Spinal cord (tissue), 10 donors: ENCODE measurements around the gene SLC2A4. TPM values are rescaled to one million over a fixed set of nuclear protein-coding genes. Genes with fewer than 3 reads are reported as not detected.
A peak's percentile ranks its signal among the peaks of the same experiment; 100 is the strongest.

Experiments used
- DNase-seq, 6 donors: peaks; one replicate each; pipeline versions ENCODE4 v3.0.0 to v3.0.0-alpha.2; 2013 to 2015; ENCODE audit warnings: low spot score in 6 of 6, low read depth in 4 of 6
- H3K27ac ChIP-seq: one replicate; pipeline ENCODE4 v1.5.1; 2013; ENCODE audit warnings: low read depth, low read length, control low read depth
- H3K27me3 ChIP-seq: one replicate; pipeline ENCODE4 v1.6.1; 2013; ENCODE audit warnings: low read length; ENCODE audit not compliant: control insufficient read depth, insufficient read depth
- H3K36me3 ChIP-seq: one replicate; pipeline ENCODE4 v1.6.1; 2013; ENCODE audit warnings: low read length; ENCODE audit not compliant: control insufficient read depth, insufficient read depth
- H3K4me1 ChIP-seq: one replicate; pipeline ENCODE4 v1.6.1; 2013; ENCODE audit warnings: low read length; ENCODE audit not compliant: control insufficient read depth, insufficient read depth
- H3K4me3 ChIP-seq: one replicate; pipeline ENCODE4 v1.5.1; 2013; ENCODE audit warnings: low read depth, low read length, control low read depth
- H3K9me3 ChIP-seq: one replicate; pipeline ENCODE4 v1.6.1; 2013; ENCODE audit warnings: low read length; ENCODE audit not compliant: control insufficient read depth, insufficient read depth
- WGBS: methylation state at CpG from one replicate; pipeline ENCODE4 v1.1.5; 2013; ENCODE audit warnings: missing lambda C conversion rate; ENCODE audit not compliant: insufficient coverage; 5-methylcytosine and 5-hydroxymethylcytosine counted together
- polyA plus RNA-seq, 2 donors: library from polyadenylated mRNA; unstranded; fragments of 120-200 nt; gene quantifications; one replicate each; pipeline ENCODE4 v1.2.1, GENCODE V29; 2013; ENCODE audit not compliant: insufficient read length in 2 of 2
- total RNA-seq, 2 donors: library from RNA; depleted of rRNA in 1 of 2; stranded (reverse); fragments of 120-200 nt in 1 of 2; fragments of >200 nt in 1 of 2; gene quantifications; one replicate each; pipeline versions ENCODE4 v1.2.3 to v1.2.4, GENCODE V29; 2013 to 2014
- donor health status: healthy.

Gene SLC2A4
- total and polyA plus RNA-seq, 4 donors = 0.48 to 1.9 (median 0.69) TPM

DNA sequence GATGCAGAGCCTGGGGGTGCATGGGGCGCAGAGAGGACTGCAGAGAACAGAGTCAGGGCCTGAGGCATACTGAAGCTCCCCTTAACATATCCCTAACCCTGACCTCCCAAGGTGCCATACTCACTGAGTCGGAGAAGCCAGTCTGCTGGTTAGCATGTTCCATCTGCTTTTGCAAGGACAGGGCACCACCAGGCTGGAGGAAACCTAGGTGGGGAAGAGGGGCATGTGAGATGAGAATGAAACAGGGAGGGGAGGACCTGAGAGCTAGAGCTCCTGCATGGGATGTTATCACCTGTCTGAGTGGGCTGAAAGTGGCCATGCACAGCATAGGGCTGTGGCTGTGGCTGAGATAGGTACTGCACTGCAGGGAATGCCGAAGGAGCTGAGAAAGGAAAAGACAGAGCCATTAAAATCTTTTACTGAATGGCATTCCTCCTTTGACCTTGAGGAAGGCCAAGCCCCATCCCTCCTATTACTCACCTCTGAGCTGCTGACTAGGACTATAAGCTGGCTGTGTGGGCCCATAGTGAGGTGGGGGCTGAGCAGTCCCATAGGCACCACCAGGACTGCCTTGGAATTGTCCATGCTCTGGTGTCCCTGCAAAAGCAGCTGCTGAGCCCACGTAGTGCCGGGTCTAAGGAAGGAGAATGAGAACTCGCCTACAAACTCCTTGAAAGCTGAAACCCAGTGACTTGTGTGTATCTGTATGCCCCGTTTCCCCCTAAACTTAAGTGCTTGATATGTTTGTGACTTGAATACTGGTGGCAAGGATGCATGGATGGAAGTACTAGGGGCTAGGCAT lies 31.8 kb downstream of the SLC2A4 start:
- Histone ChIP-seq H3K9me3 (no peaks in the 10 kb centered on the region), H3K4me3 (no peak overlapping the region), H3K27ac (no peak overlapping the region), H3K4me1 (peaks cover 49% of the 10 kb centered on the region), H3K36me3 (peaks cover 80% of the 10 kb centered on the region), H3K27me3 (no peaks in the 10 kb centered on the region)
- WGBS = 87% methylated on average over 6 of the region's 7 CpGs
- DNase-seq = no peak

DNA sequence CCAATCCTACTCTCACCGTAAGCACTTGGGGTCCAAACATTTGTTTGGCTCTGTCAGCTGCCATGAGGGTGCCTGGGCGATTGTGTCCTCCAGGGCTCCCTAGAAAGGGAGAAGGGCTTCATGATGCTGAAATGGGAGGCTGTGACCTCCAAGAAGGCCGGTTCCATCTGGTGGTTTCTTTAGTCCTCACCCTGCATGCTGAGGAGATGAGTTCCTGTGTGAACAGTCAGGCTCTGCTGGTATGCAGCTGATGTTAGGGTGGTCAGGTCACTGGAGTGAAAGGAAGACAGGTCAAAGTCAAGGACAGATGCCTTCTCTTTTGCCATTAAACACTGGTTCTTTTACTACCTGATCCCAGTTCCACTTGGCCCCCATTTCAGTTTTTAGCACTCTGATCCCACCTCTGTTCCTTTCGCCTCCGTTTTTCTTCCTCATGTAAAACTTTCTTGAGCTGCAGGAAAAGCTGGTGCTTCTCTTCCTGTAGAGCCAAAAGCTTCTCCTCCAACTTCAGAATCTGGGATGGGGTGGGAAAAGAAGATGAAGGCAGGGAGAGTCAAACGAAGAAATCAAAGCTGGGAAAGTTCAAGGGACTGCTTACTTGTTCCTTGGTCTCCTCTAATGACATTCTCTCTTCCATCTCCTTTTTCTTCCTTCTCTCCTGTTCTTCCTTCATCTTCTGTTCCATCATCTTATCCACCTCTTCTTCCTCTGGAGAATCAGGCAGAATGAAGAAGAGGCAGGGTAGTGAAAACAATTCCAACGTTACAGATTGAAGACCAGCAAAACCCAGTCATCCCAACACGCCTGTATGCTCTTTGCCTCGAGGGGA lies 32.6 kb downstream of the SLC2A4 start:
- Histone ChIP-seq H3K4me1 (peaks cover 41% of the 10 kb centered on the region), H3K27me3 (no peaks in the 10 kb centered on the region), H3K27ac (peak overlapping the region; percentile 92), H3K4me3 (peak overlapping the region; percentile 88), H3K9me3 (no peaks in the 10 kb centered on the region), H3K36me3 (peaks cover 86% of the 10 kb centered on the region)
- WGBS = 57% methylated on average over 8 of the region's 9 CpGs
- DNase-seq = no peak

DNA sequence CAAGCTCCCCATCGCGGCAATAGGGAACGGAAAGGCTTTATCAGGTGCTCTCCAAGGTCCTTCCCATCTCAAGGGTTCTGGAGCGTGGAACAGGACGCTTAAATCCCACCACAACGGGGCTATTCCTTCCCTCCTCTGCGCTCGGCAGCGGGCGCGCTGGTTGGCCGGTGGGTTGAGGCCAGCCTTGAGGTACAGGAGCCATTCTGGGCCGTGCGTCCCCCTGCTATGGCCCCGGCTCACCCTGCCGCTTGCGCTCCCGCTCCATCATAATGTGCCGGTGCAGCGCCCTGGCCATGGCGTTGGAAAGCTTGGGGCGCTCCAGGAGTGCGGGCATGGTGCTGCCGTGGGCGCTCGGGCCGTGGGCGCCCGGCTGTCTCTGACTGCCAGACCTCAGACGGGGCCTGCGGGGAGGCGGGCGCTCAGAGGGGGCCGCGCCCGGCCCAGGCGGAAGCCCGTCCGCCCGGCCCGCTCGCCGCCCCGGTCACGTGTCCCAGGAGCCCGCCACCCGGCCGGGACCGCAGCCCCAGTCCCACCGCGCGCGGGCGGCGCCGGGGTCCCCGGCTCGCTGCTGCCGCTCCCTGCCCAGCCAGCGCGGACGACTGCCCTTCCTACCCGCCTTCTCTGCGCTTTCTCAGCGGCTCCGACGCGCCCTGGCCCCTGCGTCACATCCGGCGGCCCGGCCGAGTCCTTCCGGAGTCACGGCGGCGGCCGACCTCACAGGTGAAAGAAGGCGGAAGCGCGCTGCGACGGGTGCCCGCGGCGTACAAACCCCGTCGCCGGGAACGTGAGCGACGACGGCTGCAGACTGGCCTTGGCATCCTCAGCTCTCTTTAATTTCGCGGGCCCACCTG lies 33.4 kb downstream of the SLC2A4 start, which contains the start of gene GPS2:
TSS of gene GPS2 (minus strand) at position 642 of the 851 bp plus-strand sequence. CDS start at position 334, 308 bp downstream.
- H3K4me3 ChIP-seq = peak within 1 kb of the TSS; percentile 88
- H3K9me3 ChIP-seq = no peaks in the 10 kb centered on the region
- DNase-seq = peak; percentile 68 to 96 (median 82)
- H3K27me3 ChIP-seq = no peaks in the 10 kb centered on the region
- peaks cover 34% of the 10 kb centered on the region for H3K4me1 ChIP-seq
- peaks cover 85% of the 10 kb centered on the region for H3K36me3 ChIP-seq
- peak within 1 kb of the TSS; percentile 92 for H3K27ac ChIP-seq
- under 1% methylated on average over 93 of the region's 95 CpGs for WGBS

DNA sequence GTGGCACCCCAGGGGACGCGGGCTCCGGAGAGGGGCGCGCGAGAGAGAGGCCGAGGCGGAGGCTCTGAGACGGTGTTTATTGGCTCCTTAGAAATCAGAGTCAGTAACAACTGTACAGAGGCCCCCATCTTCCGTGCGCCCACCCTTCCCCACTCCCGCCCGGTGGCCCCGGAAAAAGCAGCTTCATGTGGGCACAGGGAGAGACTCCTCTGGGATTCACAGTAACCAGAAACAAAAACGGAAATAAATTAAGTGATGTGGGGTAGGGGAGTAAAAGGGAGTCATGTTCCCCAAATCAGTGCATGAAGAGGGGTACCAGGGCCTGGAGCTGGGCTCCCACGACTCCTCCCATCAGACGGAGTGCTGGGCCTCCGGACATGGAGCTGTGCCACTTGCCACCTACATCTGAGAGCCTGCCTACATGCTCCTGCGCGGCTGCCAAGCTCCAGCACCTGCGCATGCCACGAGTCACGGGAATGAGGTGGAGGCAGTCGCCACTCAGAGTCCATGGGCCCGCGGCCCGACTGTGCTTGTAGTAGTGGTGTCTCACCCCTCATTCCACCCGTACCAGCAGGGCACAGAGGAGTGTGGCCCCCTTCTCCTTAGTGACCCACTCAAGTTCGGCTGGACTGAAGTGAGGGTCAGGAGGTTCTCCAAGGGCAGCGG lies 34.2 kb downstream of the SLC2A4 start:
- H3K9me3 ChIP-seq = no peaks in the 10 kb centered on the region
- peak overlapping the region; percentile 92 for H3K27ac ChIP-seq
- H3K27me3 ChIP-seq = no peaks in the 10 kb centered on the region
- 45% methylated on average over 27 of the region's 30 CpGs for WGBS
- peaks cover 34% of the 10 kb centered on the region for H3K4me1 ChIP-seq
- peak overlapping the region; percentile 88 for H3K4me3 ChIP-seq
- H3K36me3 ChIP-seq = peaks cover 85% of the 10 kb centered on the region
- no peak for DNase-seq

DNA sequence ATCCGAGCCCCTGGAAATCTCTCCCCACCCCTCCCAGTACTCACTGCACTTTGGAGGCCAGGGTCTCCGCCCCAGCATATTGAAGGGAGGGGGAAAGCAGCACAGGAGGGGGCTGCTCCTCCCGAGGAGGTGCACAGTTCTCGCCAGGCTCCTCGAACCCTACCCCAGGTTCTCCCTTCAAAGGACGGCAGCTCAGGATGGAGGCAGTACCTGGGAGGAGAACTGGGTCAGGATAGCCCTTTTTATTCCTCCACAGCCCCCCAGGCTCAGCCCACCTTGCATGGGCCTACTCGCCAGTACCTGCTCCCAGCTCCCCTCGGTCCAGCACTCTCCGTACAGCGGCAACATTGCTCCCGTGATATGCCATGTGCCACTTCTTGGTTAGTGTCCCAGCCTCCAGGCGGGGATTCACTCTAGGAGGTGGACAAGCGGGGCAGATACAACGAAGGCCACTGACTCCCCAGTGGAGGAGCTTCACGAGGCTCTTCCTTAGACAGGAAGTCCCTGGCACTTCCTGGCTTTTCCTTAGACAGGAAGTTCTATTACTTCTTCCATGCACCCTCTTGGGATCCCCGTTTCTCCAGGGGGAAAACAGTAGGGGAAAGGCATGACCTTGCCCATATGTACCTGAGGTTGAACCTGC lies 35.8 kb downstream of the SLC2A4 start:
- DNase-seq = no peak
- H3K36me3 ChIP-seq = peaks cover 86% of the 10 kb centered on the region
- H3K27me3 ChIP-seq = no peaks in the 10 kb centered on the region
- peaks cover 33% of the 10 kb centered on the region for H3K4me1 ChIP-seq
- H3K27ac ChIP-seq = no peak overlapping the region
- H3K4me3 ChIP-seq = no peak overlapping the region
- H3K9me3 ChIP-seq = no peaks in the 10 kb centered on the region
- WGBS = 90% methylated on average over 10 of the region's 16 CpGs

DNA sequence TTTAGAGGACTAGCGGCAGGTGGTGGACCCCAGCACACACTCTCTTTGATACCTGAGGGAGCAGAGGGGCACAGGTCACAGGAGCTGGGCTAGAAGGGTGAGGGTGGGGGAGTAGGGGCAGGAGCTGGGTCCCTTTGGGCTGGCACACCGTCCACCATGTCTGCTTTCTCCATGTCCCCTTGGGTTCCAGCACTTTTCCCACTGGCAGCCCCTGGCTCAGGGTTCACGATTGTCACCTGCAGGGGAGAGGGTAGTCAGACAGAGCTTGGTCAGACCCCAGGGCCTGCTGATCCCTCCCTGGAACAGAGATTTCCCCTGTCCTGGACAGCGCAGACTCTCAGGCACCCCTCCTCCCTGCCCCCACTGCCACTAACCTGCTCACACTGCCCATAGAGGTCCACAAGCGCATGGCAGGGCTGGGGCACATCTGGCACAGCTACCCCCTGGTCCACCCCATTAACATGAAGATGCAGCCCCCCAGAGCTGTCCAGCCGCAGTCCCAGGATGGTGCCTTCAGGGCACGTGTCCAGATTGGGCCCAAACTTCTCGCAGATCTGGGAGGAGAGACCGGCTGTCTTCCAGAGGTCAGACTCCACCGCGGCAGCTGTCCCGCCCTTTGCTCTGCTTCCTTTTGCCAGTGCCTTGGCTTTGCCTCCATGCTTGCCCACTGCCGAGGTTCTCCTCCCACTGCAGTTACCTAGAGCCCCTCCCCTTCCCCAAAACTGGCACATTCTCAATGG lies 36.8 kb downstream of the SLC2A4 start:
- DNase-seq = no peak
- WGBS = 93% methylated on average over 13 of the region's 13 CpGs
- H3K4me1 ChIP-seq = peaks cover 25% of the 10 kb centered on the region
- H3K36me3 ChIP-seq = peaks cover 86% of the 10 kb centered on the region
- H3K9me3 ChIP-seq = no peaks in the 10 kb centered on the region
- no peak overlapping the region for H3K4me3 ChIP-seq
- H3K27me3 ChIP-seq = no peaks in the 10 kb centered on the region
- no peak overlapping the region for H3K27ac ChIP-seq

DNA sequence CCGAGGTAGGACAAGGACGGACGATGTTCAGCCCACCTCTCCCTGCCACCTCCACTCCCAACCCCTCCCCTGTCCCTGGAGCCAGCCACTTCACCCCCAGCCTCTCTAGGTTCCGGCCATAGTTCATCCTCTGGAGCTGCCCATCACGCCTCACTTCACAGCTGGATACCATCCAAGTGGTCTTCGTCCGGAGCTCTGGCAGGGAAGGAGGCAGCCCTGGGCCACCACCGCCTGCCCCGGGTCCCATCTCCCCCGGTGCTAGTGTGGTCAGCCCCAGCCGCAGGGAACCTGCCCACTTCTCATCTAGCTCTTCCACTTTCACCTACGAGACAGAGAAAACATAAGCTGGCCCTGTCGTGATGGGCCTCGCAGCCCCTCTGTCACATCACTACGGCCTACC lies 39.9 kb downstream of the SLC2A4 start:
- DNase-seq = no peak
- WGBS = 93% methylated on average over 15 of the region's 15 CpGs

DNA sequence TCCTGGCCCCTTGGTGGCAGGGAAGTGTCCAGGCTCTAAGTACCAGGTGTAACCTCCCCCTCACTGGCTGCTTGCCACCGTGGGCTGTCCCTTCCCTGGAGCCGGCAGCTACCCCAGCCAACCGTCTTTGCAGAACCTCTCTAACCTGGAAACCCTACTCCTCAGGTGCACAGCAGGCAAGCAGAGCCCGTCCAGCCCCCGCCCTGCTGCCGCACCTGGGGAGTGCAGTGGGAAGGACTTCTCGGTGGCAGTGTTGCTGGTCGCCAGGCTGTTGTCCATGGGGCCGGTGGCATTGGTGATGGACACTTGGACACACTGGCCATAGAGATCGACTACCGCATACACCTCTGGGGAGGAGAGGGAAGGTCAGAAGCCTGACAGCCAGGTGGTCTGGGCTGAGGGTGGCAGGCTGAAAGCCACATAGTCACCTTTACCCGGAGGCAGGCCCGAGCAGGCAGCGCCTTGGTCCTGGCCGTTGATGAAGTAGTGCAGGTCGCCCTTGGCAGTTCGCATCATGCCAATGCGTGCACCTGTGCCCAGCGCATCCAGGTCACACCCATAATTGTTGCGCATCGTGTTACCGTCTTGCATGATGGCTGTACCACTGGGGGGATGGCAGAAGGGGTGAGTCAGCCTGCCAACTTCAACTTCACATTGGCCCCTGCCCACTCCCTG lies 41.1 kb downstream of the SLC2A4 start:
- Histone ChIP-seq H3K4me1 (peaks cover 4% of the 10 kb centered on the region), H3K9me3 (no peaks in the 10 kb centered on the region), H3K27me3 (no peaks in the 10 kb centered on the region), H3K4me3 (no peak overlapping the region), H3K36me3 (peaks cover 95% of the 10 kb centered on the region), H3K27ac (no peak overlapping the region)
- 96% methylated on average over 22 of the region's 22 CpGs for WGBS
- no peak for DNase-seq

More for the DNA sequence above, 39.9 kb downstream of the SLC2A4 start:
- Histone ChIP-seq H3K4me3 (no peak overlapping the region), H3K27me3 (no peaks in the 10 kb centered on the region), H3K9me3 (no peaks in the 10 kb centered on the region), H3K27ac (no peak overlapping the region), H3K4me1 (no peaks in the 10 kb centered on the region), H3K36me3 (peaks cover 93% of the 10 kb centered on the region)
